Measurements from ENCODE around the gene SLC19A3. TPM values are rescaled to one million over a fixed set of nuclear protein-coding genes. Genes with fewer than 3 reads are reported as not detected.
A peak's percentile ranks its signal among the peaks of the same experiment; 100 is the strongest.

Gene SLC19A3
- total and polyA plus RNA-seq, 7 donors = 0.69 to 8.2 (median 1.2) TPM

GRCh38 chr2:227665189-227665940 lies 52.5 kb downstream of the SLC19A3 start:
- no peaks in the 10 kb centered on the region for H3K9me3 ChIP-seq
- H3K4me3 ChIP-seq = no peak overlapping the region
- DNase-seq = no peak
- H3K4me1 ChIP-seq = no peaks in the 10 kb centered on the region
- no peak for TF ChIP-seq POLR2AphosphoS5 (IDR thresholded peaks at IDR 0.05)
- no peak for TF ChIP-seq POLR2A (IDR thresholded peaks at IDR 0.05)
- TF ChIP-seq CTCF (IDR thresholded peaks at IDR 0.05) = no peak
- no peak for TF ChIP-seq EP300 (IDR thresholded peaks at IDR 0.05)
- intact Hi-C loops (cut with DNase I) = no loop called here
- H3K36me3 ChIP-seq = no peaks in the 10 kb centered on the region
- no peaks in the 10 kb centered on the region for H3K27me3 ChIP-seq
- no peak overlapping the region for H3K27ac ChIP-seq
- WGBS, 2 donors = 79 to 86% methylated on average over 6 of the region's 6 CpGs

- no peak for DNase-seq
- H3K27ac ChIP-seq = no peak overlapping the region
- H3K4me3 ChIP-seq = no peak overlapping the region
- 38 to 54% methylated on average over 3 of the region's 3 CpGs for WGBS, 2 donors
- TF ChIP-seq EP300 (IDR thresholded peaks at IDR 0.05) (no peak), CTCF (IDR thresholded peaks at IDR 0.05) (no peak), POLR2AphosphoS5 (IDR thresholded peaks at IDR 0.05) (no peak), POLR2A (IDR thresholded peaks at IDR 0.05) (no peak)
- H3K4me1 ChIP-seq = no peaks in the 10 kb centered on the region
- no peaks in the 10 kb centered on the region for H3K27me3 ChIP-seq
- no peaks in the 10 kb centered on the region for H3K36me3 ChIP-seq
- no peaks in the 10 kb centered on the region for H3K9me3 ChIP-seq
- intact Hi-C loops (cut with DNase I) = no loop called here
Measured at GRCh38 chr2:227661827-227662226, 56.0 kb downstream of the SLC19A3 start.

GRCh38 chr2:227661025-227661649 lies 56.7 kb downstream of the SLC19A3 start:
- TF ChIP-seq EP300 (IDR thresholded peaks at IDR 0.05) (no peak), POLR2A (IDR thresholded peaks at IDR 0.05) (no peak), POLR2AphosphoS5 (IDR thresholded peaks at IDR 0.05) (no peak)
- DNase-seq = no peak
- no peaks in the 10 kb centered on the region for H3K4me1 ChIP-seq
- 50 to 61% methylated on average over 7 of the region's 7 CpGs for WGBS, 2 donors
- H3K4me3 ChIP-seq = no peak overlapping the region
- no peaks in the 10 kb centered on the region for H3K9me3 ChIP-seq
- no peak overlapping the region for H3K27ac ChIP-seq
- intact Hi-C loops (cut with DNase I) = no loop called here
- no peaks in the 10 kb centered on the region for H3K27me3 ChIP-seq
- no peaks in the 10 kb centered on the region for H3K36me3 ChIP-seq

GRCh38 chr2:227657199-227657845 lies 60.5 kb downstream of the SLC19A3 start:
- TF ChIP-seq EP300 (IDR thresholded peaks at IDR 0.05) (no peak), POLR2AphosphoS5 (IDR thresholded peaks at IDR 0.05) (no peak), CTCF (IDR thresholded peaks at IDR 0.05) (no peak), POLR2A (IDR thresholded peaks at IDR 0.05) (no peak)
- 29 to 62% methylated on average over 8 of the region's 8 CpGs for WGBS, 2 donors
- no peak for DNase-seq
- Histone ChIP-seq H3K27me3 (no peaks in the 10 kb centered on the region), H3K4me1 (no peaks in the 10 kb centered on the region), H3K27ac (no peak overlapping the region), H3K36me3 (no peaks in the 10 kb centered on the region), H3K9me3 (no peaks in the 10 kb centered on the region), H3K4me3 (no peak overlapping the region)
- intact Hi-C loops (cut with DNase I) = loop anchor here (10.0 kb wide), 1 partner anchor 183 kb away; the partner anchor contains the start of gene AGFG1

GRCh38 chr2:227655454-227655853 lies 62.4 kb downstream of the SLC19A3 start:
- TF ChIP-seq POLR2AphosphoS5 (IDR thresholded peaks at IDR 0.05) (peak in 2 of 4 donors; percentile 24 to 51), CTCF (IDR thresholded peaks at IDR 0.05) (no peak)
- WGBS, 2 donors = 30 to 33% methylated on average over 1 of the region's 1 CpG
- peak overlapping the region in 1 of 4 donors; percentile 30 for H3K27ac ChIP-seq
- H3K4me1 ChIP-seq = no peaks in the 10 kb centered on the region
- intact Hi-C loops (cut with DNase I) = loop anchor here (10.0 kb wide), 1 partner anchor 181 kb away; the partner anchor contains the start of gene AGFG1
- no peak for DNase-seq
- H3K36me3 ChIP-seq = no peaks in the 10 kb centered on the region
- H3K4me3 ChIP-seq = no peak overlapping the region
- no peaks in the 10 kb centered on the region for H3K9me3 ChIP-seq
- H3K27me3 ChIP-seq = no peaks in the 10 kb centered on the region

All from sigmoid colon (tissue), 7 donors.